CD4-positive, alpha-beta memory T cell (primary cell): ENCODE data around the gene INTS15. TPM values are rescaled to one million over a fixed set of nuclear protein-coding genes. Genes with fewer than 3 reads are reported as not detected.
"Not testable (repeated sequence)": the region's sequence is repeated elsewhere in the genome, so short reads cannot be mapped to it uniquely, and the experiment has no call there.

Source experiments
- CTCF ChIA-PET: fragments of 350-600 bp; sonication (Branson Sonifier 250); formaldehyde crosslinking; loops from one replicate; lab custom pipeline; 2021; ENCODE audit warnings: inconsistent platforms; ENCODE audit not compliant: partially characterized antibody; lab: Charles Lee
- POLR2A ChIA-PET: fragments of 350-600 bp; sonication (Branson Sonifier 250); formaldehyde crosslinking; loops from one replicate; lab custom pipeline; 2021; ENCODE audit not compliant: partially characterized antibody; lab: Charles Lee
- DNase-seq, 5 donors: peaks; one replicate each; pipeline versions ENCODE4 v3.0.0 to v3.0.0-alpha.2; 2020 to 2022; ENCODE audit warnings: mixed read lengths in 1 of 5
- H3K27ac ChIP-seq: one replicate; pipeline ENCODE4 v1.7.0; 2013; ENCODE audit warnings: low read depth, low read length
- H3K27me3 ChIP-seq: 2 replicates; pipeline ENCODE4 v1.7.0; 2013; ENCODE audit warnings: mild to moderate bottlenecking, low read length, moderate library complexity; ENCODE audit not compliant: insufficient read depth
- H3K36me3 ChIP-seq: 2 replicates; pipeline ENCODE4 v1.7.0; 2013; ENCODE audit warnings: mild to moderate bottlenecking, low read length, moderate library complexity; ENCODE audit not compliant: insufficient read depth
- H3K4me1 ChIP-seq: 2 replicates; pipeline ENCODE4 v1.7.0; 2013; ENCODE audit warnings: mild to moderate bottlenecking, low read length, moderate library complexity; ENCODE audit not compliant: insufficient read depth
- H3K4me3 ChIP-seq, 2 donors: one replicate each; pipeline ENCODE4 v1.7.0; 2013; ENCODE audit warnings: low read length in 2 of 2, mild to moderate bottlenecking in 1 of 2
- H3K9me3 ChIP-seq, 2 donors: one replicate each; pipeline ENCODE4 v1.7.0; 2013; ENCODE audit warnings: low read length in 2 of 2, control low read depth in 1 of 2; ENCODE audit not compliant: control insufficient read depth in 1 of 2
- H3K27ac Mint-ChIP-seq, 7 donors: one replicate each; pipeline ENCODE4 v1.8.0; 2020 to 2021; ENCODE audit warnings: mixed read lengths in 7 of 7, mild to moderate bottlenecking in 6 of 7, inconsistent platforms in 3 of 7, moderate library complexity in 3 of 7
- H3K27me3 Mint-ChIP-seq, 2 donors: one replicate each; pipeline ENCODE4 v1.8.0; 2020 to 2021; ENCODE audit warnings: mixed read lengths in 2 of 2
- H3K36me3 Mint-ChIP-seq, 2 donors: one replicate each; pipeline ENCODE4 v1.8.0; 2020 to 2021; ENCODE audit warnings: mixed read lengths in 2 of 2, inconsistent platforms in 1 of 2, mild to moderate bottlenecking in 1 of 2
- H3K4me1 Mint-ChIP-seq, 4 donors: one replicate each; pipeline ENCODE4 v1.8.0; 2020 to 2021; ENCODE audit warnings: mixed read lengths in 4 of 4, mild to moderate bottlenecking in 1 of 4
- H3K4me3 Mint-ChIP-seq, 8 donors: one replicate each; pipeline ENCODE4 v1.8.0; 2020 to 2021; ENCODE audit warnings: mixed read lengths in 8 of 8, mild to moderate bottlenecking in 7 of 8, moderate library complexity in 6 of 8, inconsistent platforms in 3 of 8
- H3K9me3 Mint-ChIP-seq, 8 donors: one replicate each; pipeline ENCODE4 v1.8.0; 2020 to 2021; ENCODE audit warnings: mixed read lengths in 8 of 8, mild to moderate bottlenecking in 5 of 8, inconsistent platforms in 3 of 8, moderate library complexity in 1 of 8
- intact Hi-C: fragments of 100-400 bp; cut with micrococcal nuclease; formaldehyde crosslinking; loops from one replicate; pipeline ENCODE4 v1.15.1; 2023
- polyA plus RNA-seq, 2 donors: library from polyadenylated mRNA; unstranded; fragments of 300-500 nt; fragmentation: Illumina TruSeq; gene quantifications; one replicate each; pipeline ENCODE4 v1.2.3, GENCODE V29; 2021
- total RNA-seq, 2 experiments: library from RNA; stranded (reverse); gene quantifications; one replicate each; pipeline ENCODE4 v1.2.3, GENCODE V29; 2021

The INTS15 gene
- total and polyA plus RNA-seq, 4 experiments from 2014 or later = 25.4 to 62.1 (median 47.0) TPM

- Mint-ChIP-seq H3K36me3 (peaks cover 8 to 15% of the 10 kb centered on the region in 2 donors), H3K4me1 (peaks cover 10 to 24% (median 21%) of the 10 kb centered on the region in 4 donors), H3K4me3 (peak overlapping the region in 4 of 8 donors; percentile 35 to 71 (median 50)), H3K27ac (peak overlapping the region in 2 of 7 donors; percentile 59 to 78)
- H3K9me3 ChIP-seq, DNase-seq, intact Hi-C loops, H3K27me3 ChIP-seq, H3K27me3 Mint-ChIP-seq, H3K36me3 ChIP-seq, H3K4me3 ChIP-seq, POLR2A ChIA-PET, CTCF ChIA-PET, H3K9me3 Mint-ChIP-seq, H3K27ac ChIP-seq: not testable (repeated sequence)
- peaks cover 20% of the 10 kb centered on the region for H3K4me1 ChIP-seq
Observed at GRCh38 chr7:6634971-6635370, 45.1 kb downstream of the INTS15 start.

- Histone ChIP-seq H3K27ac (peak within 1 kb of the TSS; percentile 63), H3K9me3 (no peaks in the 10 kb centered on the region), H3K36me3 (peaks cover 10% of the 10 kb centered on the region), H3K4me1 (peaks cover 20% of the 10 kb centered on the region), H3K4me3 (peak within 1 kb of the TSS in 1 of 2 donors; percentile 54), H3K27me3 (no peaks in the 10 kb centered on the region)
- H3K4me3 Mint-ChIP-seq = peak within 1 kb of the TSS; percentile 84 to 90 (median 88)
- intact Hi-C loops = loop anchor here (1.0 to 2.0 kb wide), 2 partner anchors 47 to 70 kb away; partner anchors contain the start of genes INTS15 and ZNF12
- peak in 4 of 5 donors; percentile 40 to 63 (median 47) for DNase-seq
- POLR2A ChIA-PET = interaction anchor here (1.0 to 2.6 kb wide), 6 partner anchors 11 to 49 kb away, joined by 3 to 8 read pairs (median 4); partner anchors contain the start of gene INTS15
- H3K9me3 Mint-ChIP-seq = no peaks in the 10 kb centered on the region
- CTCF ChIA-PET = no interaction called here
- H3K4me1 Mint-ChIP-seq = peaks cover 13 to 28% (median 24%) of the 10 kb centered on the region in 4 donors
- H3K36me3 Mint-ChIP-seq = peaks cover 20 to 30% of the 10 kb centered on the region in 2 donors
- no peaks in the 10 kb centered on the region for H3K27me3 Mint-ChIP-seq
- H3K27ac Mint-ChIP-seq = peak within 1 kb of the TSS; percentile 78 to 95 (median 90)
Observed at GRCh38 chr7:6636741-6637543, 47.1 kb downstream of the INTS15 start, which contains the start of gene ZNF316. Gene ZNF316 (plus strand): TSS chr7:6637318. CDS start chr7:6642410, 5,092 bp downstream.

GRCh38 chr7:6637544-6638229, 47.9 kb downstream of the INTS15 start:
- peaks cover 13 to 28% (median 24%) of the 10 kb centered on the region in 4 donors for H3K4me1 Mint-ChIP-seq
- H3K27me3 Mint-ChIP-seq = no peaks in the 10 kb centered on the region
- Histone ChIP-seq H3K27me3 (no peaks in the 10 kb centered on the region), H3K9me3 (no peaks in the 10 kb centered on the region), H3K27ac (peak overlapping the region; percentile 56), H3K4me3 (peak overlapping the region in 1 of 2 donors; percentile 38), H3K36me3 (peaks cover 14% of the 10 kb centered on the region), H3K4me1 (peaks cover 20% of the 10 kb centered on the region)
- peak overlapping the region; percentile 84 to 90 (median 88) for H3K4me3 Mint-ChIP-seq
- peaks cover 21 to 37% of the 10 kb centered on the region in 2 donors for H3K36me3 Mint-ChIP-seq
- POLR2A ChIA-PET = interaction anchor here (1.0 to 2.6 kb wide), 5 partner anchors 12 to 47 kb away, joined by 4 to 8 read pairs (median 5); partner anchors contain the start of gene INTS15
- no peaks in the 10 kb centered on the region for H3K9me3 Mint-ChIP-seq
- CTCF ChIA-PET = no interaction called here
- intact Hi-C loops = loop anchor here (1.0 to 2.0 kb wide), 2 partner anchors 47 to 69 kb away; partner anchors contain the start of genes INTS15 and ZNF12
- peak; percentile 45 to 65 (median 50) for DNase-seq
- peak overlapping the region; percentile 73 to 95 (median 90) for H3K27ac Mint-ChIP-seq

GRCh38 chr7:6639032-6639431, 49.2 kb downstream of the INTS15 start:
- intact Hi-C loops = no loop called here
- Histone ChIP-seq H3K4me3 (no peak overlapping the region), H3K9me3 (no peaks in the 10 kb centered on the region), H3K36me3 (peaks cover 22% of the 10 kb centered on the region), H3K4me1 (peaks cover 20% of the 10 kb centered on the region), H3K27ac (peak overlapping the region; percentile 56), H3K27me3 (no peaks in the 10 kb centered on the region)
- no peak for DNase-seq
- H3K36me3 Mint-ChIP-seq = peaks cover 21 to 47% of the 10 kb centered on the region in 2 donors
- POLR2A ChIA-PET = interaction anchor here (0.9 kb wide), 1 partner anchor 68 kb away, joined by 3 read pairs; no protein-coding TSS in a partner anchor
- H3K4me3 Mint-ChIP-seq = peak overlapping the region in 7 of 8 donors; percentile 84 to 90 (median 87)
- peak overlapping the region; percentile 68 to 95 (median 89) for H3K27ac Mint-ChIP-seq
- peaks cover 13 to 28% (median 24%) of the 10 kb centered on the region in 4 donors for H3K4me1 Mint-ChIP-seq
- H3K27me3 Mint-ChIP-seq = no peaks in the 10 kb centered on the region
- no peaks in the 10 kb centered on the region for H3K9me3 Mint-ChIP-seq
- CTCF ChIA-PET = interaction anchor here (1.0 kb wide), 1 partner anchor 10 kb away, joined by 3 read pairs; no protein-coding TSS in a partner anchor

GRCh38 chr7:6639627-6640026, 49.8 kb downstream of the INTS15 start:
- peak overlapping the region in 6 of 8 donors; percentile 20 to 90 (median 86) for H3K4me3 Mint-ChIP-seq
- H3K9me3 Mint-ChIP-seq = no peaks in the 10 kb centered on the region
- POLR2A ChIA-PET = interaction anchor here (0.9 kb wide), 1 partner anchor 68 kb away, joined by 3 read pairs; no protein-coding TSS in a partner anchor
- H3K27ac Mint-ChIP-seq = peak overlapping the region in 3 of 7 donors; percentile 34 to 81 (median 73)
- CTCF ChIA-PET = interaction anchor here (1.0 kb wide), 1 partner anchor 9 kb away, joined by 3 read pairs; no protein-coding TSS in a partner anchor
- peaks cover 21 to 52% of the 10 kb centered on the region in 2 donors for H3K36me3 Mint-ChIP-seq
- Histone ChIP-seq H3K9me3 (no peaks in the 10 kb centered on the region), H3K4me1 (peaks cover 20% of the 10 kb centered on the region), H3K4me3 (no peak overlapping the region), H3K27ac (peak overlapping the region; percentile 56), H3K36me3 (peaks cover 23% of the 10 kb centered on the region), H3K27me3 (no peaks in the 10 kb centered on the region)
- intact Hi-C loops = no loop called here
- peaks cover 13 to 28% (median 23%) of the 10 kb centered on the region in 4 donors for H3K4me1 Mint-ChIP-seq
- DNase-seq = no peak
- H3K27me3 Mint-ChIP-seq = no peaks in the 10 kb centered on the region

- intact Hi-C loops = no loop called here
- Histone ChIP-seq H3K4me3 (no peak overlapping the region), H3K4me1 (peaks cover 20% of the 10 kb centered on the region), H3K27ac (no peak overlapping the region), H3K36me3 (peaks cover 23% of the 10 kb centered on the region), H3K9me3 (no peaks in the 10 kb centered on the region), H3K27me3 (no peaks in the 10 kb centered on the region)
- H3K4me3 Mint-ChIP-seq = peak overlapping the region in 5 of 8 donors; percentile 8 to 25 (median 17)
- CTCF ChIA-PET = no interaction called here
- H3K27ac Mint-ChIP-seq = peak overlapping the region in 6 of 7 donors; percentile 34 to 81 (median 74)
- POLR2A ChIA-PET = no interaction called here
- DNase-seq = no peak
- H3K9me3 Mint-ChIP-seq = no peaks in the 10 kb centered on the region
- H3K36me3 Mint-ChIP-seq = peaks cover 21 to 52% of the 10 kb centered on the region in 2 donors
- H3K27me3 Mint-ChIP-seq = no peaks in the 10 kb centered on the region
- peaks cover 13 to 28% (median 23%) of the 10 kb centered on the region in 4 donors for H3K4me1 Mint-ChIP-seq
Observed at GRCh38 chr7:6640246-6640721, 50.5 kb downstream of the INTS15 start.
